Uterus (tissue), 2 donors: ENCODE data around the gene HBG2.

ENCODE experiments used
- POLR2A ChIP-seq, 2 donors: fragments of 450-650 bp; IDR thresholded peaks; one replicate each; pipeline ENCODE4 v1.6.1; 2016; ENCODE audit warnings: antibody characterized with exemption in 2 of 2, mild to moderate bottlenecking in 1 of 2, moderate library complexity in 1 of 2
- TF ChIP-seq, protein P1 (sequence below), 4 experiments: fragments of 200-600 bp in 2 of 4; fragments of 450-650 bp in 2 of 4; sonication (generic) in 2 of 4; IDR thresholded peaks; one replicate each; pipeline ENCODE4 v1.5.1; 2016 to 2019; ENCODE audit warnings: antibody characterized with exemption in 4 of 4, mild to moderate bottlenecking in 2 of 4, moderate library complexity in 1 of 4

DNA sequence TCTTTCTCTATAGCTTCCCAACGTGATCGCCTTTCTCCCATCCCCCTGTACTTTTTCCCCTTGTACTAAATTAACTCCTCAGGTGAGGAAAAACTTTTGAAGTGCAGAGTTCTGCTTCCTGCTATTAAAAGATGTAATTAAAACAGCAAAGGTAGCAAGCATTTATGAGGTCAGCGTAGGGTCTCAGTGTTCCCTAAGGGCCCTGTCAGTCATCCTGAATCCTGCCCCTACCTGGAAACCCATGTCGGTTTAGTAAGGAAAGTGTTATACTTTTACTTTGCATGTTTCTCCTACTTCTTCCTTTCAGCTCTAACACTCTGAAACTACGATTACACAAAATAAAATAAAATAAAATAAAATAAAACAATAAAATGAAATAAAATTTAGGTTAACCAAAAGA lies 26.5 kb downstream of the HBG2 start:
- TF ChIP-seq POLR2A (IDR thresholded peaks at IDR 0.05), result no peak
- TF ChIP-seq, protein P1, sequence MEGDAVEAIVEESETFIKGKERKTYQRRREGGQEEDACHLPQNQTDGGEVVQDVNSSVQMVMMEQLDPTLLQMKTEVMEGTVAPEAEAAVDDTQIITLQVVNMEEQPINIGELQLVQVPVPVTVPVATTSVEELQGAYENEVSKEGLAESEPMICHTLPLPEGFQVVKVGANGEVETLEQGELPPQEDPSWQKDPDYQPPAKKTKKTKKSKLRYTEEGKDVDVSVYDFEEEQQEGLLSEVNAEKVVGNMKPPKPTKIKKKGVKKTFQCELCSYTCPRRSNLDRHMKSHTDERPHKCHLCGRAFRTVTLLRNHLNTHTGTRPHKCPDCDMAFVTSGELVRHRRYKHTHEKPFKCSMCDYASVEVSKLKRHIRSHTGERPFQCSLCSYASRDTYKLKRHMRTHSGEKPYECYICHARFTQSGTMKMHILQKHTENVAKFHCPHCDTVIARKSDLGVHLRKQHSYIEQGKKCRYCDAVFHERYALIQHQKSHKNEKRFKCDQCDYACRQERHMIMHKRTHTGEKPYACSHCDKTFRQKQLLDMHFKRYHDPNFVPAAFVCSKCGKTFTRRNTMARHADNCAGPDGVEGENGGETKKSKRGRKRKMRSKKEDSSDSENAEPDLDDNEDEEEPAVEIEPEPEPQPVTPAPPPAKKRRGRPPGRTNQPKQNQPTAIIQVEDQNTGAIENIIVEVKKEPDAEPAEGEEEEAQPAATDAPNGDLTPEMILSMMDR (IDR thresholded peaks at IDR 0.05), result no peak
